Sigmoid colon (tissue), 7 donors: ENCODE data around the gene WNT16. TPM values are rescaled to one million over a fixed set of nuclear protein-coding genes. Genes with fewer than 3 reads are reported as not detected.

Experiments used
- DNase-seq: peaks from one replicate; pipeline ENCODE4 v3.0.0-alpha.2; 2019
- H3K27ac ChIP-seq, 4 donors: fragments of 200-600 bp; sonication (generic); one replicate each; pipeline ENCODE4 v1.5.1; 2016 to 2019; ENCODE audit warnings: mild to moderate bottlenecking in 1 of 4
- H3K27me3 ChIP-seq, 3 donors: fragments of 200-600 bp; sonication (generic); one replicate each; pipeline ENCODE4 v1.5.1; 2019; ENCODE audit warnings: mild to moderate bottlenecking in 1 of 3
- H3K36me3 ChIP-seq, 4 donors: fragments of 200-600 bp; sonication (generic); one replicate each; pipeline ENCODE4 v1.5.1; 2016 to 2019
- H3K4me1 ChIP-seq, 4 donors: fragments of 200-600 bp; sonication (generic); one replicate each; pipeline ENCODE4 v1.5.1; 2017 to 2019
- H3K4me3 ChIP-seq, 4 donors: fragments of 200-600 bp; sonication (generic); one replicate each; pipeline ENCODE4 v1.5.1; 2017 to 2019; ENCODE audit warnings: mild to moderate bottlenecking in 2 of 4, moderate library complexity in 1 of 4
- H3K9me3 ChIP-seq, 4 donors: fragments of 200-600 bp in 3 of 4; sonication (generic) in 3 of 4; one replicate each; pipeline versions ENCODE4 v1.5.1 to v1.6.1; 2013 to 2019
- CTCF ChIP-seq, 4 experiments: fragments of 450-650 bp in 3 of 4; fragments of 200-600 bp in 1 of 4; IDR thresholded peaks; one replicate each; pipeline ENCODE4 v1.5.1; 2016 to 2019; ENCODE audit warnings: antibody characterized with exemption in 4 of 4, mild to moderate bottlenecking in 3 of 4, moderate library complexity in 2 of 4
- EP300 ChIP-seq, 4 donors: sonication (generic); formaldehyde crosslinking; IDR thresholded peaks; one replicate each; pipeline ENCODE4 v1.6.1; 2017; ENCODE audit warnings: antibody characterized with exemption in 4 of 4
- POLR2A ChIP-seq, 2 donors: fragments of 450-650 bp; IDR thresholded peaks; one replicate each; pipeline ENCODE4 v1.6.1; 2016; ENCODE audit warnings: antibody characterized with exemption in 2 of 2, mild to moderate bottlenecking in 2 of 2, moderate library complexity in 2 of 2
- POLR2AphosphoS5 ChIP-seq, 4 donors: sonication (generic); formaldehyde crosslinking; IDR thresholded peaks; one replicate each; pipeline ENCODE4 v1.6.1; 2017; ENCODE audit warnings: antibody characterized with exemption in 4 of 4
- WGBS, 2 donors: extraction: QIAGEN DNeasy Blood & Tissue Kit; methylation state at CpG; one replicate each; pipeline ENCODE4 v1.1.7; 2013; 5-methylcytosine and 5-hydroxymethylcytosine counted together
- intact Hi-C: fragments of 100-400 bp; cut with DNase I; formaldehyde crosslinking; loops from one replicate; pipeline ENCODE4 v1.15.1; 2023
- polyA plus RNA-seq, 3 donors: library from polyadenylated mRNA; stranded (reverse); fragments of 200-250 nt; gene quantifications; one replicate each; pipeline ENCODE4 v1.2.3, GENCODE V29; 2013
- total RNA-seq, 4 donors: library from RNA; depleted of rRNA; stranded (reverse); fragments of >200 nt; gene quantifications; one replicate each; pipeline ENCODE4 v1.1.0, GENCODE V29; 2016
- donor health status: healthy with polysubstance abuse.
- donor health status: Bipolar disorder and iron deficiency.
- donor health status: healthy.

The WNT16 gene
- total and polyA plus RNA-seq, 7 donors: 0.38 to 1.4 (median 0.58) TPM; not detected in 1

- intact Hi-C loops: no loop called here
- 92 to 97% methylated on average over 4 of the region's 4 CpGs for WGBS, 2 donors
- DNase-seq: no peak
- H3K4me3 ChIP-seq: no peak overlapping the region
- no peaks in the 10 kb centered on the region for H3K9me3 ChIP-seq
- TF ChIP-seq CTCF (IDR thresholded peaks at IDR 0.05): no peak
- TF ChIP-seq POLR2AphosphoS5 (IDR thresholded peaks at IDR 0.05): no peak
- no peak for TF ChIP-seq EP300 (IDR thresholded peaks at IDR 0.05)
- no peak for TF ChIP-seq POLR2A (IDR thresholded peaks at IDR 0.05)
- peaks cover 0 to 8% (median 0%) of the 10 kb centered on the region in 4 donors for H3K4me1 ChIP-seq
- H3K27me3 ChIP-seq: no peaks in the 10 kb centered on the region
- H3K36me3 ChIP-seq: peaks cover 0 to 15% (median 0%) of the 10 kb centered on the region in 4 donors
- no peak overlapping the region for H3K27ac ChIP-seq
These were observed 13.8 kb downstream of the WNT16 start for GRCh38 chr7:121342631-121343030.

- no peaks in the 10 kb centered on the region for H3K9me3 ChIP-seq
- TF ChIP-seq CTCF (IDR thresholded peaks at IDR 0.05) (no peak), POLR2AphosphoS5 (IDR thresholded peaks at IDR 0.05) (no peak), EP300 (IDR thresholded peaks at IDR 0.05) (no peak), POLR2A (IDR thresholded peaks at IDR 0.05) (no peak)
- H3K36me3 ChIP-seq: peaks cover 0 to 15% (median 0%) of the 10 kb centered on the region in 4 donors
- no peak overlapping the region for H3K4me3 ChIP-seq
- DNase-seq: no peak
- H3K27me3 ChIP-seq: no peaks in the 10 kb centered on the region
- WGBS, 2 donors: 71 to 78% methylated on average over 3 of the region's 3 CpGs
- H3K4me1 ChIP-seq: peaks cover 0 to 8% (median 0%) of the 10 kb centered on the region in 4 donors
- no peak overlapping the region for H3K27ac ChIP-seq
- intact Hi-C loops: no loop called here
These were observed 14.5 kb downstream of the WNT16 start for GRCh38 chr7:121343302-121343701.

- intact Hi-C loops: no loop called here
- no peak for DNase-seq
- no peak for TF ChIP-seq EP300 (IDR thresholded peaks at IDR 0.05)
- no peak for TF ChIP-seq CTCF (IDR thresholded peaks at IDR 0.05)
- no peak for TF ChIP-seq POLR2AphosphoS5 (IDR thresholded peaks at IDR 0.05)
- TF ChIP-seq POLR2A (IDR thresholded peaks at IDR 0.05): no peak
- Histone ChIP-seq H3K27ac (no peak overlapping the region), H3K9me3 (no peaks in the 10 kb centered on the region), H3K4me3 (no peak overlapping the region), H3K27me3 (no peaks in the 10 kb centered on the region), H3K36me3 (peaks cover 0 to 15% (median 0%) of the 10 kb centered on the region in 4 donors), H3K4me1 (peaks cover 0 to 8% (median 0%) of the 10 kb centered on the region in 4 donors)
- 31 to 63% methylated on average over 2 of the region's 2 CpGs for WGBS, 2 donors
These were observed 15.3 kb downstream of the WNT16 start for GRCh38 chr7:121344093-121344492.

GRCh38 chr7:121344497-121344896 is 15.7 kb downstream of the WNT16 start:
- H3K4me3 ChIP-seq: no peak overlapping the region
- H3K4me1 ChIP-seq: peaks cover 0 to 8% (median 0%) of the 10 kb centered on the region in 4 donors
- H3K27ac ChIP-seq: no peak overlapping the region
- no peaks in the 10 kb centered on the region for H3K9me3 ChIP-seq
- DNase-seq: no peak
- intact Hi-C loops: no loop called here
- no peaks in the 10 kb centered on the region for H3K27me3 ChIP-seq
- TF ChIP-seq EP300 (IDR thresholded peaks at IDR 0.05): no peak
- TF ChIP-seq POLR2A (IDR thresholded peaks at IDR 0.05): no peak
- no peak for TF ChIP-seq CTCF (IDR thresholded peaks at IDR 0.05)
- 28 to 75% methylated on average over 1 of the region's 1 CpG for WGBS, 2 donors
- peaks cover 0 to 15% (median 0%) of the 10 kb centered on the region in 4 donors for H3K36me3 ChIP-seq

GRCh38 chr7:121351682-121352081 is 22.9 kb downstream of the WNT16 start:
- no peaks in the 10 kb centered on the region for H3K9me3 ChIP-seq
- TF ChIP-seq EP300 (IDR thresholded peaks at IDR 0.05): no peak
- intact Hi-C loops: no loop called here
- H3K36me3 ChIP-seq: peaks cover 0 to 60% (median 0%) of the 10 kb centered on the region in 4 donors
- no peak overlapping the region for H3K4me3 ChIP-seq
- DNase-seq: no peak
- no peak overlapping the region for H3K27ac ChIP-seq
- no peaks in the 10 kb centered on the region for H3K4me1 ChIP-seq
- H3K27me3 ChIP-seq: no peaks in the 10 kb centered on the region
